ENCODE measurements around the gene ZFYVE27.

The ZFYVE27 gene

GRCh38 chr10:97755718-97756117 is 18.8 kb downstream of the ZFYVE27 start:
- Histone ChIP-seq H3K27ac (ENCODE audit: low read depth, low read length) (no peak overlapping the region), H3K36me3 (ENCODE audit: insufficient read depth, low read length) (peaks cover 76% of the 10 kb centered on the region), H3K27me3 (ENCODE audit: control insufficient read depth in 1 of 2, insufficient read depth in 2 of 2, low read length in 2 of 2) (no peaks in the 10 kb centered on the region), H3K9ac (ENCODE audit: low read length) (no peak overlapping the region), H3K9me3 (ENCODE audit: low read length) (no peaks in the 10 kb centered on the region), H3K4me1 (ENCODE audit: insufficient read depth, low read length) (no peaks in the 10 kb centered on the region), H3K4me3 (ENCODE audit: low read depth in 1 of 2, low read length in 2 of 2) (no peak overlapping the region)

GRCh38 chr10:97757471-97757870 is 20.5 kb downstream of the ZFYVE27 start:
- no peaks in the 10 kb centered on the region for H3K9me3 ChIP-seq (ENCODE audit: low read length)
- H3K27ac ChIP-seq (ENCODE audit: low read depth, low read length) = no peak overlapping the region
- peaks cover 59% of the 10 kb centered on the region for H3K36me3 ChIP-seq (ENCODE audit: insufficient read depth, low read length)
- H3K9ac ChIP-seq (ENCODE audit: low read length) = no peak overlapping the region
- H3K4me3 ChIP-seq (ENCODE audit: low read depth in 1 of 2, low read length in 2 of 2) = no peak overlapping the region
- H3K4me1 ChIP-seq (ENCODE audit: insufficient read depth, low read length) = no peaks in the 10 kb centered on the region
- H3K27me3 ChIP-seq (ENCODE audit: control insufficient read depth in 1 of 2, insufficient read depth in 2 of 2, low read length in 2 of 2) = no peaks in the 10 kb centered on the region

GRCh38 chr10:97759158-97759887 is 22.4 kb downstream of the ZFYVE27 start:
- Histone ChIP-seq H3K4me1 (ENCODE audit: insufficient read depth, low read length) (no peaks in the 10 kb centered on the region), H3K27ac (ENCODE audit: low read depth, low read length) (no peak overlapping the region), H3K27me3 (ENCODE audit: control insufficient read depth in 1 of 2, insufficient read depth in 2 of 2, low read length in 2 of 2) (no peaks in the 10 kb centered on the region), H3K9ac (ENCODE audit: low read length) (no peak overlapping the region), H3K4me3 (ENCODE audit: low read depth in 1 of 2, low read length in 2 of 2) (no peak overlapping the region), H3K36me3 (ENCODE audit: insufficient read depth, low read length) (peaks cover 42% of the 10 kb centered on the region), H3K9me3 (ENCODE audit: low read length) (no peaks in the 10 kb centered on the region)

- no peaks in the 10 kb centered on the region for H3K9me3 ChIP-seq (ENCODE audit: low read length)
- H3K4me3 ChIP-seq (ENCODE audit: low read depth in 1 of 2, low read length in 2 of 2) = no peak overlapping the region
- H3K4me1 ChIP-seq (ENCODE audit: insufficient read depth, low read length) = no peaks in the 10 kb centered on the region
- no peaks in the 10 kb centered on the region for H3K27me3 ChIP-seq (ENCODE audit: control insufficient read depth in 1 of 2, insufficient read depth in 2 of 2, low read length in 2 of 2)
- no peak overlapping the region for H3K27ac ChIP-seq (ENCODE audit: low read depth, low read length)
- peaks cover 36% of the 10 kb centered on the region for H3K36me3 ChIP-seq (ENCODE audit: insufficient read depth, low read length)
- no peak overlapping the region for H3K9ac ChIP-seq (ENCODE audit: low read length)
These were observed 23.0 kb downstream of the ZFYVE27 start for GRCh38 chr10:97759946-97760345.

GRCh38 chr10:97760461-97761257 is 23.7 kb downstream of the ZFYVE27 start:
- H3K4me3 ChIP-seq (ENCODE audit: low read depth in 1 of 2, low read length in 2 of 2) = no peak overlapping the region
- no peaks in the 10 kb centered on the region for H3K27me3 ChIP-seq (ENCODE audit: control insufficient read depth in 1 of 2, insufficient read depth in 2 of 2, low read length in 2 of 2)
- H3K27ac ChIP-seq (ENCODE audit: low read depth, low read length) = no peak overlapping the region
- H3K9me3 ChIP-seq (ENCODE audit: low read length) = no peaks in the 10 kb centered on the region
- no peak overlapping the region for H3K9ac ChIP-seq (ENCODE audit: low read length)
- peaks cover 29% of the 10 kb centered on the region for H3K36me3 ChIP-seq (ENCODE audit: insufficient read depth, low read length)
- no peaks in the 10 kb centered on the region for H3K4me1 ChIP-seq (ENCODE audit: insufficient read depth, low read length)

GRCh38 chr10:97761331-97761865 is 24.5 kb downstream of the ZFYVE27 start:
- Histone ChIP-seq H3K9ac (ENCODE audit: low read length) (no peak overlapping the region), H3K4me1 (ENCODE audit: insufficient read depth, low read length) (no peaks in the 10 kb centered on the region), H3K9me3 (ENCODE audit: low read length) (no peaks in the 10 kb centered on the region), H3K27ac (ENCODE audit: low read depth, low read length) (no peak overlapping the region), H3K36me3 (ENCODE audit: insufficient read depth, low read length) (peaks cover 22% of the 10 kb centered on the region), H3K4me3 (ENCODE audit: low read depth in 1 of 2, low read length in 2 of 2) (no peak overlapping the region), H3K27me3 (ENCODE audit: control insufficient read depth in 1 of 2, insufficient read depth in 2 of 2, low read length in 2 of 2) (no peaks in the 10 kb centered on the region)

GRCh38 chr10:97762056-97762455 is 25.1 kb downstream of the ZFYVE27 start:
- peaks cover 15% of the 10 kb centered on the region for H3K36me3 ChIP-seq (ENCODE audit: insufficient read depth, low read length)
- no peaks in the 10 kb centered on the region for H3K4me1 ChIP-seq (ENCODE audit: insufficient read depth, low read length)
- no peaks in the 10 kb centered on the region for H3K9me3 ChIP-seq (ENCODE audit: low read length)
- H3K27me3 ChIP-seq (ENCODE audit: control insufficient read depth in 1 of 2, insufficient read depth in 2 of 2, low read length in 2 of 2) = no peaks in the 10 kb centered on the region
- H3K9ac ChIP-seq (ENCODE audit: low read length) = no peak overlapping the region
- no peak overlapping the region for H3K27ac ChIP-seq (ENCODE audit: low read depth, low read length)
- H3K4me3 ChIP-seq (ENCODE audit: low read depth in 1 of 2, low read length in 2 of 2) = no peak overlapping the region

- Histone ChIP-seq H3K9me3 (ENCODE audit: low read length) (no peaks in the 10 kb centered on the region), H3K4me1 (ENCODE audit: insufficient read depth, low read length) (no peaks in the 10 kb centered on the region), H3K36me3 (ENCODE audit: insufficient read depth, low read length) (peaks cover 9% of the 10 kb centered on the region), H3K9ac (ENCODE audit: low read length) (no peak overlapping the region), H3K27me3 (ENCODE audit: control insufficient read depth in 1 of 2, insufficient read depth in 2 of 2, low read length in 2 of 2) (no peaks in the 10 kb centered on the region), H3K27ac (ENCODE audit: low read depth, low read length) (no peak overlapping the region), H3K4me3 (ENCODE audit: low read depth in 1 of 2, low read length in 2 of 2) (no peak overlapping the region)
These were observed 25.9 kb downstream of the ZFYVE27 start for GRCh38 chr10:97762816-97763215.

- Histone ChIP-seq H3K9ac (ENCODE audit: low read length) (no peak overlapping the region), H3K27me3 (ENCODE audit: control insufficient read depth in 1 of 2, insufficient read depth in 2 of 2, low read length in 2 of 2) (no peaks in the 10 kb centered on the region), H3K4me3 (ENCODE audit: low read depth in 1 of 2, low read length in 2 of 2) (no peak overlapping the region), H3K9me3 (ENCODE audit: low read length) (no peaks in the 10 kb centered on the region), H3K27ac (ENCODE audit: low read depth, low read length) (no peak overlapping the region), H3K4me1 (ENCODE audit: insufficient read depth, low read length) (no peaks in the 10 kb centered on the region), H3K36me3 (ENCODE audit: insufficient read depth, low read length) (peaks cover 9% of the 10 kb centered on the region)
These were observed 26.5 kb downstream of the ZFYVE27 start for GRCh38 chr10:97763411-97763810.

GRCh38 chr10:97763947-97764346 is 27.0 kb downstream of the ZFYVE27 start:
- H3K4me1 ChIP-seq (ENCODE audit: insufficient read depth, low read length) = no peaks in the 10 kb centered on the region
- no peaks in the 10 kb centered on the region for H3K9me3 ChIP-seq (ENCODE audit: low read length)
- peaks cover 9% of the 10 kb centered on the region for H3K36me3 ChIP-seq (ENCODE audit: insufficient read depth, low read length)
- H3K9ac ChIP-seq (ENCODE audit: low read length) = no peak overlapping the region
- H3K27me3 ChIP-seq (ENCODE audit: control insufficient read depth in 1 of 2, insufficient read depth in 2 of 2, low read length in 2 of 2) = peaks cover 0 to under 1% of the 10 kb centered on the region in 2 donors
- H3K4me3 ChIP-seq (ENCODE audit: low read depth in 1 of 2, low read length in 2 of 2) = no peak overlapping the region
- H3K27ac ChIP-seq (ENCODE audit: low read depth, low read length) = no peak overlapping the region

GRCh38 chr10:97764519-97764931 is 27.6 kb downstream of the ZFYVE27 start:
- Histone ChIP-seq H3K36me3 (ENCODE audit: insufficient read depth, low read length) (peaks cover 9% of the 10 kb centered on the region), H3K4me1 (ENCODE audit: insufficient read depth, low read length) (no peaks in the 10 kb centered on the region), H3K9me3 (ENCODE audit: low read length) (no peaks in the 10 kb centered on the region), H3K4me3 (ENCODE audit: low read depth in 1 of 2, low read length in 2 of 2) (no peak overlapping the region), H3K27ac (ENCODE audit: low read depth, low read length) (no peak overlapping the region), H3K9ac (ENCODE audit: low read length) (no peak overlapping the region), H3K27me3 (ENCODE audit: control insufficient read depth in 1 of 2, insufficient read depth in 2 of 2, low read length in 2 of 2) (peaks cover 0 to 6% of the 10 kb centered on the region in 2 donors)

Data from muscle layer of colon (tissue), 2 donors.